B cell (primary cell): ENCODE results near the gene BMP7.

Source experiments
- EZH2 ChIP-seq: IDR thresholded peaks from 2 replicates; pipeline ENCODE4 v1.6.1; 2012; ENCODE audit warnings: borderline replicate concordance, low read depth, mild to moderate bottlenecking, moderate library complexity, low read length; ENCODE audit not compliant: insufficient read depth, poor library complexity, severe bottlenecking
- TF ChIP-seq, protein P1 (sequence below): fragments of 200-600 bp; IDR thresholded peaks from one replicate; pipeline ENCODE4 v1.8.0; 2022; ENCODE audit warnings: antibody characterized with exemption, mild to moderate bottlenecking

DNA sequence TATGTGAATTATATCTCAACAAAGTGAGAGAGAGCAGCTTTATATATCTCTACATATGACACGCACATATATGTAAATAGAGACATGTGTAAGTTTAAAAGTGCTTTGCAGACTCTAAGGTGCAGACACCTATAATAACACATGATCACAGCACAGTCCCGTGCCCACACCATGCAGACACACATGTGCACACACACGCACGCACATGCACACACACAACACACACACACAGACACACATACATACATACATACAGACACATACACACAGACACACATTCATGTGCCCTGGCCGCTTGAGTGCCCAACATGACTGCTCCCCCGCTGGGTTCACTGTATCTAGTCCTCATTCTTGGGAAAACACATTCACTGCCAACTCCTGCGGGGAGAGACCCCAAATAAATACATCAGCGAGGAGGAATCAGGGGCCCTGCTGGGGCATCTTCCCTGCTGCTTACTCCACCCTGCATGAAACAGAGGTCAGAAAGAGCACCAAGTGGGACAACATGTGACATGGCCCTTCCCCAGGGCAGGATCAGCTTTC, 121.3 kb downstream of the BMP7 start:
- TF ChIP-seq EZH2 = no peak
- TF ChIP-seq, protein P1, sequence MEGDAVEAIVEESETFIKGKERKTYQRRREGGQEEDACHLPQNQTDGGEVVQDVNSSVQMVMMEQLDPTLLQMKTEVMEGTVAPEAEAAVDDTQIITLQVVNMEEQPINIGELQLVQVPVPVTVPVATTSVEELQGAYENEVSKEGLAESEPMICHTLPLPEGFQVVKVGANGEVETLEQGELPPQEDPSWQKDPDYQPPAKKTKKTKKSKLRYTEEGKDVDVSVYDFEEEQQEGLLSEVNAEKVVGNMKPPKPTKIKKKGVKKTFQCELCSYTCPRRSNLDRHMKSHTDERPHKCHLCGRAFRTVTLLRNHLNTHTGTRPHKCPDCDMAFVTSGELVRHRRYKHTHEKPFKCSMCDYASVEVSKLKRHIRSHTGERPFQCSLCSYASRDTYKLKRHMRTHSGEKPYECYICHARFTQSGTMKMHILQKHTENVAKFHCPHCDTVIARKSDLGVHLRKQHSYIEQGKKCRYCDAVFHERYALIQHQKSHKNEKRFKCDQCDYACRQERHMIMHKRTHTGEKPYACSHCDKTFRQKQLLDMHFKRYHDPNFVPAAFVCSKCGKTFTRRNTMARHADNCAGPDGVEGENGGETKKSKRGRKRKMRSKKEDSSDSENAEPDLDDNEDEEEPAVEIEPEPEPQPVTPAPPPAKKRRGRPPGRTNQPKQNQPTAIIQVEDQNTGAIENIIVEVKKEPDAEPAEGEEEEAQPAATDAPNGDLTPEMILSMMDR = no peak
